HL-60 (cell line): Measurements from ENCODE around the gene TAX1BP1.

Experiments
- DNase-seq, 2 experiments: peaks; one replicate each; pipeline ENCODE4 v3.0.0-alpha.2; 2010 to 2020; ENCODE audit warnings: low read depth in 1 of 2, low spot score in 1 of 2
- H3K27ac ChIP-seq: fragments of 250-450 bp; sonication (Bioruptor Pico); replicated peaks from 2 replicates; pipeline ENCODE4 v1.5.1; 2020; ENCODE audit warnings: mild to moderate bottlenecking, moderate library complexity
- H3K27me3 ChIP-seq: fragments of 250-450 bp; sonication (Bioruptor Pico); 2 replicates; pipeline ENCODE4 v1.5.1; 2021; ENCODE audit warnings: mild to moderate bottlenecking, moderate library complexity; ENCODE audit not compliant: insufficient read depth, poor library complexity, severe bottlenecking
- H3K4me3 ChIP-seq: replicated peaks from 2 replicates; pipeline ENCODE4 v1.5.1; 2011; ENCODE audit warnings: mild to moderate bottlenecking, control low read depth, low read length; ENCODE audit not compliant: insufficient read depth
- CTCF ChIP-seq: IDR thresholded peaks from one replicate; pipeline ENCODE4 v1.5.1; 2011; ENCODE audit warnings: low read length, control low read depth, inconsistent platforms; ENCODE audit not compliant: insufficient read depth
- GABPA ChIP-seq: IDR thresholded peaks from 2 replicates; pipeline ENCODE4 v1.6.1; 2012; ENCODE audit warnings: low read depth
- POLR2AphosphoS5 ChIP-seq: IDR thresholded peaks from 2 replicates; pipeline ENCODE4 v1.6.1; 2012; ENCODE audit warnings: low read depth
- REST ChIP-seq: IDR thresholded peaks from 2 replicates; pipeline ENCODE4 v1.6.1; 2012; ENCODE audit warnings: low read depth; ENCODE audit not compliant: insufficient replicate concordance
- SPI1 ChIP-seq: IDR thresholded peaks from 2 replicates; pipeline ENCODE4 v1.6.1; 2012; ENCODE audit warnings: low read depth, mild to moderate bottlenecking, borderline replicate concordance

Gene TAX1BP1

GRCh38 chr7:27810186-27810585, 70.2 kb downstream of the TAX1BP1 start:
- H3K4me3 ChIP-seq, result no peak overlapping the region
- DNase-seq, result no peak

GRCh38 chr7:27812706-27813105, 72.7 kb downstream of the TAX1BP1 start:
- DNase-seq, result no peak
- H3K27me3 ChIP-seq, result no peaks in the 10 kb centered on the region
- TF ChIP-seq POLR2AphosphoS5 (no peak), GABPA (no peak), REST (no peak)
- no peak overlapping the region for H3K4me3 ChIP-seq
- H3K27ac ChIP-seq, result no peak overlapping the region

More at GRCh38 chr7:27810186-27810585, 70.2 kb downstream of the TAX1BP1 start:
- TF ChIP-seq REST, result no peak
- no peak for TF ChIP-seq CTCF
- TF ChIP-seq SPI1, result no peak
- TF ChIP-seq POLR2AphosphoS5, result no peak
- TF ChIP-seq GABPA, result no peak
- no peaks in the 10 kb centered on the region for H3K27me3 ChIP-seq
- no peak overlapping the region for H3K27ac ChIP-seq

- TF ChIP-seq GABPA (no peak), POLR2AphosphoS5 (no peak), CTCF (no peak), SPI1 (no peak), REST (no peak)
- DNase-seq, result no peak
- H3K27me3 ChIP-seq, result no peaks in the 10 kb centered on the region
- H3K27ac ChIP-seq, result no peak overlapping the region
- H3K4me3 ChIP-seq, result no peak overlapping the region
Measured at GRCh38 chr7:27822245-27822644, 82.3 kb downstream of the TAX1BP1 start.

DNA sequence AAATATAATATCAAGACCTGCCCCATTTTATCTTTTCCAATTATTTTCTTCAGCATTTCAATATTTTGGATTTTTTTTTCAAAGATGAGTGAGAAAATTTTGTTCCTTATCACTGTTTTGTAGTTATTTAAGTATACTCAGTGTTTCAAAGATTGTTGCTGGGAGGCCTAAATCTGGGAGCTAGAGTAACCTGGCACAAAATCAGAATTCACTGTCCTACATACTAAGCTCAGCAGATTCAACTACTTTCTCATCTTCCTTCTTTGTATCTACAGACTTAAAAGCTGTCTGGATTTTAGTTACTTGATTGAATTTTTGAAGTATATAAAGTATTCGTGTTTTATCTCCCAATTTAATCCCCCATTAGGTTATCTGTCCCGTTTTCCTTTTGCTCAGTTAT, 85.9 kb downstream of the TAX1BP1 start:
- no peaks in the 10 kb centered on the region for H3K27me3 ChIP-seq
- DNase-seq, result no peak
- H3K4me3 ChIP-seq, result no peak overlapping the region
- H3K27ac ChIP-seq, result no peak overlapping the region
- no peak for TF ChIP-seq GABPA
- no peak for TF ChIP-seq SPI1
- TF ChIP-seq REST, result no peak
- no peak for TF ChIP-seq CTCF
